Uterus (tissue), 4 donors: ENCODE data around the gene PPP3R1. TPM values are rescaled to one million over a fixed set of nuclear protein-coding genes. Genes with fewer than 3 reads are reported as not detected.
"Not testable (repeated sequence)": the region's sequence is repeated elsewhere in the genome, so short reads cannot be mapped to it uniquely, and the experiment has no call there.

Source experiments
- DNase-seq, 2 donors: peaks; one replicate each; pipeline ENCODE4 v3.0.0-alpha.2; 2019 to 2020
- H3K27ac ChIP-seq, 2 donors: fragments of 200-600 bp; sonication (generic); 1 replicate in 1 of 2; 2 replicates in 1 of 2; pipeline ENCODE4 v1.5.1; 2016 to 2018
- H3K27me3 ChIP-seq, 2 donors: fragments of 200-600 bp; sonication (generic); one replicate each; pipeline ENCODE4 v1.5.1; 2018 to 2019; ENCODE audit warnings: control low read depth in 1 of 2
- H3K36me3 ChIP-seq, 2 donors: fragments of 200-600 bp; sonication (generic); one replicate each; pipeline ENCODE4 v1.5.1; 2019; ENCODE audit warnings: control low read depth in 1 of 2
- H3K4me1 ChIP-seq, 2 donors: fragments of 200-600 bp; sonication (generic); one replicate each; pipeline ENCODE4 v1.5.1; 2018 to 2019; ENCODE audit warnings: control low read depth in 1 of 2
- H3K4me3 ChIP-seq, 2 donors: fragments of 200-600 bp; sonication (generic); 1 replicate in 1 of 2; 2 replicates in 1 of 2; pipeline ENCODE4 v1.5.1; 2018 to 2019; ENCODE audit warnings: mild to moderate bottlenecking in 1 of 2
- H3K9me3 ChIP-seq, 2 donors: fragments of 200-600 bp; sonication (generic); one replicate each; pipeline ENCODE4 v1.5.1; 2019; ENCODE audit warnings: control low read depth in 1 of 2
- POLR2A ChIP-seq, 2 donors: fragments of 450-650 bp; IDR thresholded peaks; one replicate each; pipeline ENCODE4 v1.6.1; 2016; ENCODE audit warnings: antibody characterized with exemption in 2 of 2, mild to moderate bottlenecking in 1 of 2, moderate library complexity in 1 of 2
- intact Hi-C: fragments of 100-400 bp; cut with DNase I; formaldehyde crosslinking; loops from one replicate; pipeline ENCODE4 v1.15.1; 2023; ENCODE audit warnings: low total_unique reads
- total RNA-seq, 4 donors: library from RNA; depleted of rRNA in 3 of 4; stranded (reverse); fragments of >200 nt in 3 of 4; gene quantifications; one replicate each; pipeline versions ENCODE4 v1.1.0 to v1.2.4, GENCODE V29; 2014 to 2023
- TF ChIP-seq, protein P1 (sequence below), 4 experiments: fragments of 200-600 bp in 2 of 4; fragments of 450-650 bp in 2 of 4; sonication (generic) in 2 of 4; IDR thresholded peaks; one replicate each; pipeline ENCODE4 v1.5.1; 2016 to 2019; ENCODE audit warnings: antibody characterized with exemption in 4 of 4, mild to moderate bottlenecking in 2 of 4, moderate library complexity in 1 of 4
- donor health status: DM: yes; HTN: yes; CAD: no.

PPP3R1 gene
- total RNA-seq, 4 donors from 2014 or later = 9.7 to 67.9 (median 56.0) TPM

DNA sequence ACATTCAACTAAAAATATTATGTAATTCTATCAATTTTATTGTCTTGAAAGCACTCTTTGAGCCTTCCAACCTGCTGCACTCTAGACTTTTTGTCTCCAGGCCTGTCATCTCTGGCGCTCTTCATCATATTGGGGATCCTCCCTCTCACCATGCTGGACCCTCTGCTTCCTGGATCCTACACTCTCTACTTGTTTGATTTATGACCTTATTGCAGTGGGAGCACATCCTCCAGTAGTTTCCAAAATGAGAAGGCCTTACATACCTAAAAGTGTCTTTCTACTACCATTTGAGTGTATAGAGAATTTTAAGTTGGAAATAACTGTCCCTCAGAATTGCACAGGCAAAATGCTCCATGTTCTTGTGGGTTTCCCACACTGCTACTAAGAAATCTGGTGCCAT, 69.4 kb downstream of the PPP3R1 start:
- no peak overlapping the region for H3K27ac ChIP-seq
- H3K36me3 ChIP-seq = no peaks in the 10 kb centered on the region
- TF ChIP-seq, protein P1, sequence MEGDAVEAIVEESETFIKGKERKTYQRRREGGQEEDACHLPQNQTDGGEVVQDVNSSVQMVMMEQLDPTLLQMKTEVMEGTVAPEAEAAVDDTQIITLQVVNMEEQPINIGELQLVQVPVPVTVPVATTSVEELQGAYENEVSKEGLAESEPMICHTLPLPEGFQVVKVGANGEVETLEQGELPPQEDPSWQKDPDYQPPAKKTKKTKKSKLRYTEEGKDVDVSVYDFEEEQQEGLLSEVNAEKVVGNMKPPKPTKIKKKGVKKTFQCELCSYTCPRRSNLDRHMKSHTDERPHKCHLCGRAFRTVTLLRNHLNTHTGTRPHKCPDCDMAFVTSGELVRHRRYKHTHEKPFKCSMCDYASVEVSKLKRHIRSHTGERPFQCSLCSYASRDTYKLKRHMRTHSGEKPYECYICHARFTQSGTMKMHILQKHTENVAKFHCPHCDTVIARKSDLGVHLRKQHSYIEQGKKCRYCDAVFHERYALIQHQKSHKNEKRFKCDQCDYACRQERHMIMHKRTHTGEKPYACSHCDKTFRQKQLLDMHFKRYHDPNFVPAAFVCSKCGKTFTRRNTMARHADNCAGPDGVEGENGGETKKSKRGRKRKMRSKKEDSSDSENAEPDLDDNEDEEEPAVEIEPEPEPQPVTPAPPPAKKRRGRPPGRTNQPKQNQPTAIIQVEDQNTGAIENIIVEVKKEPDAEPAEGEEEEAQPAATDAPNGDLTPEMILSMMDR (IDR thresholded peaks at IDR 0.05) = no peak
- no peak for TF ChIP-seq POLR2A (IDR thresholded peaks at IDR 0.05)
- no peaks in the 10 kb centered on the region for H3K27me3 ChIP-seq
- H3K4me3 ChIP-seq = no peak overlapping the region
- no peaks in the 10 kb centered on the region for H3K9me3 ChIP-seq
- intact Hi-C loops = no loop called here
- no peak for DNase-seq
- H3K4me1 ChIP-seq = no peaks in the 10 kb centered on the region

DNA sequence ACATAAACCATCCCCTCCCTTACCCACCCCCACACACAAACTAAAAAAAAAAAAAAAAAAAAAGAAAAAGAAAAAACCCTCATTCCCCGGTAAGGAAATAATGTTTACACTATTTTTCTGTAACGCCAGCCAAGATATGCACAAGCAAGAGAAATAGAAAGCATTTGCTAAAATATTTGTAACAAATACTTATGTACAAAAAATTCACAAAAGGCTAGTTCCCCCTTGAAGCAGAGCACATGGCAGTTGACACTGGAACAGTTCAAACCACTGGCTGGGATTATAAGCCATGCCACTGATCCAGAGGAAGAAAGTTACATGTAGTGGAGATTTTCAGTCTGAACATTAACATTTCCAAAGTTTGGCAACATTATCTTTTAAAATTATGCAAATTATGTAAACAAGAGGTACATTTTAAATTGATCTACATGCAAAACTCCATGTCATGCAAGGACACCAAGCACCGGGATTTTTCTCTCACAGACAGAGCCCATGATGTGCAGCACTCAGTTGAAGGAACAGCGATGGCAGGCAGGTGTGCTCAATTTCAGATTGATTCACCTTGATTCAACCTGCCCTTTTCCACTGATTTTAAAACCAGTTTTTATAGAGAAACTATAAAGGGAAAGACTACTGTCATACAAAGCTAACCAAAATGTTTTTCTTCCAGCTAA, 73.2 kb downstream of the PPP3R1 start:
- intact Hi-C loops = no loop called here
- H3K36me3 ChIP-seq = no peaks in the 10 kb centered on the region

DNA sequence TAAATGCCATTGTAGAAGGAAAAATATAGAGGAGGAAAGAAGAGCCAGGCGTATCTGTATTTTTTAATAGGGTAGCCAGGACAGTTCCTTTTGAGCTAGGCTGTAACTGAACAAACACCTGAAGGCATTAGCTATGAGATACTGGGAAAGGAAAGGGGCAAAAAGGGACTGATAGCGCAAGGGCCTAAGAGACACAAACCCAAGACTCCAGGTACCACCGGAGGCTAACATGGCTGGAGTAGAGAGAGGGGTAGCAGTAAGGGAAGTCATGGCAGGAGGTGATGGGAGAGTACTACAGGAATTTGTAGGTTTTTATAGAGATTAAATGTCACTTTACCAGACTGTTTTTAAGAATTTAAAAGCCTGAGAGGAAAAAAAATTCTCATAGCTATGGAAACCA, 73.9 kb downstream of the PPP3R1 start:
- Histone ChIP-seq H3K36me3 (no peaks in the 10 kb centered on the region), H3K9me3 (no peaks in the 10 kb centered on the region), H3K4me3 (no peak overlapping the region), H3K27ac (no peak overlapping the region), H3K4me1 (no peaks in the 10 kb centered on the region), H3K27me3 (no peaks in the 10 kb centered on the region)
- TF ChIP-seq, protein P1 (IDR thresholded peaks at IDR 0.05) = no peak
- TF ChIP-seq POLR2A (IDR thresholded peaks at IDR 0.05) = no peak
- intact Hi-C loops = no loop called here
- no peak for DNase-seq

More for the DNA sequence above, 73.2 kb downstream of the PPP3R1 start:
- Histone ChIP-seq H3K9me3 (no peaks in the 10 kb centered on the region), H3K4me1 (no peaks in the 10 kb centered on the region), H3K4me3 (no peak overlapping the region), H3K27me3 (no peaks in the 10 kb centered on the region), H3K27ac (no peak overlapping the region)
- TF ChIP-seq, protein P1 (IDR thresholded peaks at IDR 0.05) = no peak
- no peak for TF ChIP-seq POLR2A (IDR thresholded peaks at IDR 0.05)
- no peak for DNase-seq

DNA sequence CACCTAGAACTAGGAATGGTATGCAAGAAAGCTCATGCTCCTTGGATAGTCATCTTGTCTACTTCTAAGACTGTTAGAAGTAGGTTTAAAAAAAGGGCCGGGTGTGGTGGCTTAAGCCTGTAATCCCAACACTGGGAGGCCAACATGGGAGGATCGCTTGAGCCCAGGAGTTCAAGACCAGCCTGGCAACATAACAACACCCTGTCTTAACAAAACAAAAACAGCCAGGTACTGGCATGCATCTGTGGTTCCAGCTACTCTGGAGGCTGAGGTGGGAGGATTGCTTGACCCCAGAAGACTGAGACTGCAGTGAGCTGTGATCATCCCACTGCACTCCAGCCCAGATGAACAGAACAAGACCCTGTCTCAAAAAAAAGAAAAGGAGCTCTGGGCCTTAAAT, 74.8 kb downstream of the PPP3R1 start:
- Histone ChIP-seq H3K9me3 (no peaks in the 10 kb centered on the region), H3K4me1 (no peaks in the 10 kb centered on the region), H3K36me3 (no peaks in the 10 kb centered on the region), H3K27me3 (no peaks in the 10 kb centered on the region), H3K4me3 (no peak overlapping the region), H3K27ac (no peak overlapping the region)
- no peak for TF ChIP-seq POLR2A (IDR thresholded peaks at IDR 0.05)
- TF ChIP-seq, protein P1 (IDR thresholded peaks at IDR 0.05) = no peak
- no peak for DNase-seq
- intact Hi-C loops = no loop called here

DNA sequence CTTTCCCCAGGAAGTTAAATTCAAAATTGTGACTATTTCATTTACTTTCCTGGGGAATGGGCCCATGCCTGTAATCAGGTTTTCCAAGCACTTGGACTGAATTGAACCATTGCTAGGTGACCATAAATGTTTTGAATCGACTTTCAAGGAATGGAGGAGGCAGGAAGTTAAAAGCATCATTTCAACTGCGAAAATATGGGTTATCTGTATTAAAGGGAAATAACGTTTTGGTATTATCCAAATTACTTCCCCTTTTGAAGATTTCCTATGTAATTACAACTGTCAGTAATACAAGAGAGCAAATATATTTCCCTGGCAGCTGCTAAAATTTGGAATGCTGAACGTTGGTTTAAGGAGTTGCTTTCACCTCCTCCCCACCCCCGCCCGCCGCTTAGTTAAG, 75.7 kb downstream of the PPP3R1 start:
- TF ChIP-seq, protein P1 (IDR thresholded peaks at IDR 0.05) = no peak
- no peak for TF ChIP-seq POLR2A (IDR thresholded peaks at IDR 0.05)
- Histone ChIP-seq H3K4me3 (no peak overlapping the region), H3K9me3 (no peaks in the 10 kb centered on the region), H3K27me3 (no peaks in the 10 kb centered on the region), H3K36me3 (no peaks in the 10 kb centered on the region), H3K4me1 (no peaks in the 10 kb centered on the region), H3K27ac (no peak overlapping the region)
- intact Hi-C loops = no loop called here
- DNase-seq = no peak

DNA sequence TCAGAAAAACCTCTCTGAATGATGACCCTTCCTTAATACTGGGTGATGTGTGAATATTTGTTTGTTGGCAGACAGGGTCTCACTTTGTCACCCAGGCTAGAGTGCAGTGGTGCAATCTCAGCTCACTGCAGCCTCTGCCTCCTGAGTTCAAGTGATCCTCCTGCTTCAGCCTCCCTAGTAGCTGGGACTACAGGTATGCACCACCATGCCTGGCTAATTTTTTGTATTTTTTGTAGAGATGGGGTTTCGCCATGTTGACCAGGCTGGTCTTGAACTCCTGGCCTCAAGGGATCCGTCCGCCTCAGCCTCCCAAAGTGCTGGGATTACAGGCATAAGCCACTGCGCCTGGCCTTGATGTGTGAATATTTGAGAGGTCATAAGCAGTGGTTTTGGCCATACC, 77.1 kb downstream of the PPP3R1 start:
- H3K27ac ChIP-seq, H3K4me1 ChIP-seq, H3K4me3 ChIP-seq, intact Hi-C loops, DNase-seq, H3K9me3 ChIP-seq, H3K27me3 ChIP-seq, H3K36me3 ChIP-seq: not testable (repeated sequence)
